Measurements from ENCODE around the gene RBFOX2.

- TF ChIP-seq CTCF (IDR thresholded peaks at IDR 0.05; ENCODE audit: control extremely low read depth in 1 of 3, insufficient read depth in 1 of 3, low read depth in 1 of 3, low read length in 3 of 3) (no peak), SRF (IDR thresholded peaks at IDR 0.05; ENCODE audit: low read depth, low read length) (no peak), EZH2 (IDR thresholded peaks at IDR 0.05; ENCODE audit: low read depth, low read length, severe bottlenecking) (no peak), EP300 (IDR thresholded peaks at IDR 0.05; ENCODE audit: borderline replicate concordance in 1 of 2, low read depth in 2 of 2, low read length in 2 of 2) (no peak), JUN (IDR thresholded peaks at IDR 0.05; ENCODE audit: low read depth, low read length) (no peak), TEAD4 (IDR thresholded peaks at IDR 0.05; ENCODE audit: low read depth, low read length) (no peak), RFX5 (IDR thresholded peaks at IDR 0.05; ENCODE audit: borderline replicate concordance, low read depth, low read length) (no peak), ZNF274 (IDR thresholded peaks at IDR 0.05; ENCODE audit: borderline replicate concordance, extremely low read depth, low read length) (no peak)
Measured at GRCh38 chr22:36077271-36077670, 48.6 kb upstream of the RBFOX2 start.

Data from H1 (cell line).